Upper lobe of left lung (tissue), 4 donors: ENCODE data around the gene SMAP2.

Source experiments
- CTCF ChIP-seq, 6 experiments: fragments of 450-650 bp in 4 of 6; fragments of 200-600 bp in 2 of 6; sonication (generic) in 2 of 6; IDR thresholded peaks; one replicate each; pipeline ENCODE4 v1.5.1; 2016 to 2019; ENCODE audit warnings: antibody characterized with exemption in 6 of 6
- POLR2A ChIP-seq, 4 donors: fragments of 450-650 bp; IDR thresholded peaks; one replicate each; pipeline ENCODE4 v1.5.1; 2016 to 2017; ENCODE audit warnings: antibody characterized with exemption in 4 of 4, mild to moderate bottlenecking in 2 of 4

DNA sequence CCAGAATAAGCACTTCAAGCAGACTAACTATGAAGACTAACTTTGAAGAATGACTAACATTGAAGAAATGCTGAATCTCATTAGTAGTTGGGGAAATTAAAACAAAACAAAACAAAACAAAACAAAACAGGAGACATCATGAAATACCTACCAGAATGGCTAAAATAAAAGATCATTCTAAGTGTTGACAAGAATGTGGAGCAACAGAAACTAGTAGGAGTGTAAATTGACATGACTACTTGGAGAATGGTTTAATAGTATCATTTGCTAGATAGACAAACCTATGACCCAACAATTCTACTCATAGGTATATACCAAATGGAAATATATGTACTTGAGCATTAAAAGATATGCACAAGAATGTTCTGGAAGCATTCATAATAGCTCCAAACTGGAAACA is 57.9 kb downstream of the SMAP2 start:
- TF ChIP-seq CTCF (IDR thresholded peaks at IDR 0.05), result no peak
- TF ChIP-seq POLR2A (IDR thresholded peaks at IDR 0.05), result no peak
